Osteoblast (primary cell): ENCODE measurements around the gene UBN1. TPM values are rescaled to one million over a fixed set of nuclear protein-coding genes. Genes with fewer than 3 reads are reported as not detected.
"Not testable (repeated sequence)": the region's sequence is repeated elsewhere in the genome, so short reads cannot be mapped to it uniquely, and the experiment has no call there.

Source experiments
- DNase-seq: peaks from one replicate; pipeline ENCODE4 v3.0.0; 2011; ENCODE audit warnings: low spot score, mixed read lengths; ENCODE audit not compliant: insufficient read length; ENCODE audit errors: missing footprints
- H2AFZ ChIP-seq: 2 replicates; pipeline ENCODE4 v1.6.0; 2011; ENCODE audit warnings: mild to moderate bottlenecking, low read length
- H3K27ac ChIP-seq: 2 replicates; pipeline ENCODE4 v1.5.1; 2011; ENCODE audit warnings: mild to moderate bottlenecking, low read depth, low read length, moderate library complexity
- H3K27me3 ChIP-seq: 2 replicates; pipeline ENCODE4 v1.6.0; 2012; ENCODE audit warnings: mild to moderate bottlenecking, control low read depth, inconsistent platforms, low read length, moderate library complexity; ENCODE audit not compliant: insufficient read depth
- H3K36me3 ChIP-seq: 2 replicates; pipeline ENCODE4 v1.5.1; 2011; ENCODE audit warnings: mild to moderate bottlenecking, low read length, control low read depth, moderate library complexity; ENCODE audit not compliant: insufficient read depth
- H3K4me1 ChIP-seq: 2 replicates; pipeline ENCODE4 v1.5.1; 2011; ENCODE audit warnings: mild to moderate bottlenecking, low read length, control low read depth, moderate library complexity; ENCODE audit not compliant: insufficient read depth
- H3K4me2 ChIP-seq: 2 replicates; pipeline ENCODE4 v1.6.0; 2011; ENCODE audit warnings: mild to moderate bottlenecking, low read length; ENCODE audit not compliant: insufficient read depth
- H3K4me3 ChIP-seq: fragments of 200-600 bp; sonication (generic); 3 replicates; pipeline ENCODE4 v1.5.1; 2012; ENCODE audit warnings: mild to moderate bottlenecking, low read length, inconsistent platforms; ENCODE audit not compliant: insufficient read depth
- H3K79me2 ChIP-seq: 2 replicates; pipeline ENCODE4 v1.6.0; 2012; ENCODE audit warnings: mild to moderate bottlenecking, low read length, control low read depth, inconsistent platforms; ENCODE audit not compliant: insufficient read depth
- H3K9me3 ChIP-seq: 2 replicates; pipeline ENCODE4 v1.5.1; 2011; ENCODE audit warnings: low read depth, low read length, control low read depth
- H4K20me1 ChIP-seq: 2 replicates; pipeline ENCODE4 v1.6.0; 2012; ENCODE audit warnings: mild to moderate bottlenecking, low read length, control low read depth; ENCODE audit not compliant: insufficient read depth
- total RNA-seq: library from RNA; depleted of rRNA; stranded (reverse); fragments of >200 nt; gene quantifications from 2 replicates; pipeline ENCODE4 v1.2.3, GENCODE V29; 2012
- TF ChIP-seq, protein P1 (sequence below): IDR thresholded peaks from 2 replicates; pipeline ENCODE4 v1.5.1; 2011; ENCODE audit warnings: mild to moderate bottlenecking, low read depth, low read length, moderate library complexity; ENCODE audit errors: extremely low read depth

Gene UBN1
- total RNA-seq, 1 donor = 38.4 TPM

DNA sequence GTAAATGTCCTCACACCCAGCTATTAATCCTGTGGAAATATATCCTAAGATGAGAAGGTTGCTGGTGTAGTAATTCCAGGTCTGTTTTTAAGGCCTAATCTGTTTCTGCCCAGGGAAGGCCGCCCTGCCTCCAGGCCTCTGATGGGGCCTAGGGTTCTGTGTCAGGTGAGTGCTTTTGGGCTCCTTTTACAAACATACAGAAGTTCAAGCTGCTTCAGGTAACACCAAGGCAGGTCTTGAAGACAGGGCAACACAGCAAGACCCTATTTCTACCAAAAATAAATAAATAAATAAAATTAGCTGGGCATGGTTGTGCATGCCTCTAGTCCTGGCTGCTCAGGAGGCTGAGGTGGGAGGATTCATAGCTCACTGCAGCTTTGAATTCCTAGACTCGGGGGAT, 80.4 kb downstream of the UBN1 start:
- H3K27me3 ChIP-seq = peaks cover 36% of the 10 kb centered on the region
- no peak overlapping the region for H2AFZ ChIP-seq
- H4K20me1 ChIP-seq = no peaks in the 10 kb centered on the region
- peaks cover 6% of the 10 kb centered on the region for H3K9me3 ChIP-seq
- H3K4me1 ChIP-seq = no peaks in the 10 kb centered on the region
- peak; percentile 4 for DNase-seq
- no peak overlapping the region for H3K27ac ChIP-seq
- H3K4me2 ChIP-seq = no peak overlapping the region
- no peaks in the 10 kb centered on the region for H3K79me2 ChIP-seq
- TF ChIP-seq, protein P1, sequence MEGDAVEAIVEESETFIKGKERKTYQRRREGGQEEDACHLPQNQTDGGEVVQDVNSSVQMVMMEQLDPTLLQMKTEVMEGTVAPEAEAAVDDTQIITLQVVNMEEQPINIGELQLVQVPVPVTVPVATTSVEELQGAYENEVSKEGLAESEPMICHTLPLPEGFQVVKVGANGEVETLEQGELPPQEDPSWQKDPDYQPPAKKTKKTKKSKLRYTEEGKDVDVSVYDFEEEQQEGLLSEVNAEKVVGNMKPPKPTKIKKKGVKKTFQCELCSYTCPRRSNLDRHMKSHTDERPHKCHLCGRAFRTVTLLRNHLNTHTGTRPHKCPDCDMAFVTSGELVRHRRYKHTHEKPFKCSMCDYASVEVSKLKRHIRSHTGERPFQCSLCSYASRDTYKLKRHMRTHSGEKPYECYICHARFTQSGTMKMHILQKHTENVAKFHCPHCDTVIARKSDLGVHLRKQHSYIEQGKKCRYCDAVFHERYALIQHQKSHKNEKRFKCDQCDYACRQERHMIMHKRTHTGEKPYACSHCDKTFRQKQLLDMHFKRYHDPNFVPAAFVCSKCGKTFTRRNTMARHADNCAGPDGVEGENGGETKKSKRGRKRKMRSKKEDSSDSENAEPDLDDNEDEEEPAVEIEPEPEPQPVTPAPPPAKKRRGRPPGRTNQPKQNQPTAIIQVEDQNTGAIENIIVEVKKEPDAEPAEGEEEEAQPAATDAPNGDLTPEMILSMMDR = no peak
- H3K4me3 ChIP-seq = no peak overlapping the region
- no peaks in the 10 kb centered on the region for H3K36me3 ChIP-seq

DNA sequence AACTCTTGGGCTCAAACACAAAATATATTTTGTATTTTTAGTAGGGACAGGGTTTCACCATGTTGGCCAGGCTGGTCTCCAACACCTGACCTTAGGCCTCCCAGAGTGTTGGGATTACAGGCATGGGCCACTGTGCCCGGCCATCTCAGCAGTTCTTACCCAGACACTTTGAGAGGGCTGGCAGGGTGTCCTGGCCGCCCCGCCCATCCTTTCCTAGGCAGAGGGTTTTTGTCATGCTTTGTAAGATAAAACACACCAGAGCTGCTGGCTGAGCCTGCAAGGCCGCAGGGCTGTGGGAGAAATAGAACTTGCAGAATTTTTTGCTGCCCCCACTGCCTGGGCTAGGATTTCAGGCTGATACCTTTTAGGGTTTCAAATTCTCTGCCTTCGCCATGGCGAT, 80.9 kb downstream of the UBN1 start:
- peak; percentile 3 for DNase-seq
- TF ChIP-seq, protein P1 = no peak
- Histone ChIP-seq H4K20me1 (no peaks in the 10 kb centered on the region), H3K36me3 (no peaks in the 10 kb centered on the region), H2AFZ (no peak overlapping the region), H3K79me2 (no peaks in the 10 kb centered on the region), H3K27ac (no peak overlapping the region), H3K4me2 (no peak overlapping the region), H3K4me1 (no peaks in the 10 kb centered on the region), H3K4me3 (no peak overlapping the region), H3K27me3 (peaks cover 30% of the 10 kb centered on the region), H3K9me3 (peaks cover 6% of the 10 kb centered on the region)

DNA sequence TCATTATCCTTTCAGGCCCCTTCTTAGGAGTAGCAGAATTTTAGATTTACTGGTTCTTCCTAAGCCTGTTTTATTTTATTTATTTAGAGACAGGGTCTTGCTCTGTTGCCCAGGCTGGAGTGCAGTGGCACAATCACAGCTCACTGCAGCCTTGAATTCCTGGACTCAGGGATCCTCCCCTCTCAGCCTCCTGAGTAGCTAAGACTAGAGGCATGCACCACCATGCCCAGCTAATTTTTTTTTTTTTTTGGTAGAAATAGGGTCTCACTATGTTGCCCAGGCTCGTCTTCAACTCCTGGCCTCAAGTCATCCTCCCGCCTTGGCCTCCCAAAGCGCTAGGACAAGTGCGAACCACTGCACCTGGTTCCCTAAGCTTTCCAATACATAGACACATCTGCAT, 82.3 kb downstream of the UBN1 start:
- H3K27me3 ChIP-seq = peaks cover 31% of the 10 kb centered on the region
- not testable (repeated sequence) for H4K20me1 ChIP-seq, H3K27ac ChIP-seq, H3K4me1 ChIP-seq, H2AFZ ChIP-seq, H3K9me3 ChIP-seq, H3K79me2 ChIP-seq, H3K4me2 ChIP-seq, H3K36me3 ChIP-seq, H3K4me3 ChIP-seq
- peak; percentile 1 for DNase-seq

DNA sequence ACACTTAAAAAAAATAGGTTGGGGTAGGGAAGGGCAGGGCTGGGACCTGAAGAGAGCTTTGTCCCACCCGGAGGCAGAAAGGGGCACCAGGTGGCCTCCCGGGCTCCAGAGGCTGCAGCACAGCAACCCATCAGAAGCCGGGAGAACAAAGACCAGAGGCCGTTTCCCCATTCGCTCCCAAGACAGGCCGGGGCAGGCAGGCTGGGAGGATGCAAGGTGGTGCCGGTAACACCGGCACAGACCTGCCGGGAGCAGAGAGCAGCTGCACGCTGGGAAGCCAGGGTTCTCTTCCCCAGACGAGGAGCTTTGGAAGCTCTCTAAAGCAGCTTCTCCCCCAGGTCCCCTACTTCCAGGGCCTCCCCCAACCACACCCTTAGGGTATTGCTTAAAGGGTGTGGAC, 84.1 kb downstream of the UBN1 start:
- Histone ChIP-seq H3K27ac (no peak overlapping the region), H3K4me3 (no peak overlapping the region), H4K20me1 (no peaks in the 10 kb centered on the region), H3K36me3 (no peaks in the 10 kb centered on the region), H3K27me3 (peaks cover 43% of the 10 kb centered on the region), H2AFZ (no peak overlapping the region), H3K9me3 (peaks cover 6% of the 10 kb centered on the region), H3K79me2 (no peaks in the 10 kb centered on the region), H3K4me2 (no peak overlapping the region), H3K4me1 (peaks cover 13% of the 10 kb centered on the region)
- DNase-seq = no peak
- TF ChIP-seq, protein P1 = no peak

Other genes starting within 250 kb of the UBN1 start
- 6.2 and 9.4 TPM in 2 replicates for gene UBALD1, start 232.6 kb upstream of the UBN1 start, total RNA-seq
- 41.5 and 46.7 TPM in 2 replicates for gene MGRN1, start 222.7 kb upstream of the UBN1 start, total RNA-seq
- gene NUDT16L1, start 153.9 kb upstream of the UBN1 start, total RNA-seq = 15.0 and 18.1 TPM in 2 replicates
- gene ANKS3, start 113.2 kb upstream of the UBN1 start, total RNA-seq = 31.2 and 39.4 TPM in 2 replicates
- 1.1 and 2.7 TPM in 2 replicates for gene DNAAF8, start 112.9 kb upstream of the UBN1 start, total RNA-seq
- gene ZNF500, start 80.3 kb upstream of the UBN1 start, total RNA-seq = 14.5 and 16.2 TPM in 2 replicates
- gene SEPTIN12, start 59.1 kb upstream of the UBN1 start, total RNA-seq = not detected in 2 replicates
- gene SMIM22, start 52.1 kb upstream of the UBN1 start, total RNA-seq = not detected in 2 replicates
- gene ROGDI, start 44.8 kb upstream of the UBN1 start, total RNA-seq = 15.9 and 17.1 TPM in 2 replicates
- gene GLYR1, start 193 bp upstream of the UBN1 start, total RNA-seq = 48.0 and 48.1 TPM in 2 replicates
- gene PPL, start 89.7 kb downstream of the UBN1 start, total RNA-seq = 24.2 and 27.1 TPM in 2 replicates
- under 0.01 and 0.29 TPM in 2 replicates for gene SEC14L5, start 110.8 kb downstream of the UBN1 start, total RNA-seq
- gene NAGPA, start 186.5 kb downstream of the UBN1 start, total RNA-seq = 29.8 and 40.2 TPM in 2 replicates
- gene C16orf89, start 218.5 kb downstream of the UBN1 start, total RNA-seq = 0.59 TPM in 1 of 2 replicates, not detected in the other
- gene ALG1, start 224.4 kb downstream of the UBN1 start, total RNA-seq = 43.3 and 43.4 TPM in 2 replicates